A549 (cell line): ENCODE data around the gene ZNF32. TPM values are rescaled to one million over a fixed set of nuclear protein-coding genes. Genes with fewer than 3 reads are reported as not detected.

Source experiments
- ATAC-seq, 2 experiments: fragments of 200-7000 bp in 1 of 2; fragments of >200 bp in 1 of 2; cut with Nextera tagmentation in 1 of 2; cut with Tn5 transposase in 1 of 2; 3 replicates each; pipeline versions ENCODE4 v1.8.0 to v1.9.1; 2018 to 2020; ENCODE audit warnings: mild to moderate bottlenecking in 1 of 2, moderate library complexity in 1 of 2
- CTCF ChIA-PET: fragments of 300-600 bp; sonication (Branson Sonifier 250); formaldehyde crosslinking; extraction: SDS; loops from one replicate; lab custom pipeline; 2021; ENCODE audit warnings: antibody characterized with exemption, inconsistent platforms; lab: Yijun Ruan, JAX
- POLR2A ChIA-PET: fragments of 350-600 bp; formaldehyde crosslinking; extraction: SDS; loops from one replicate; lab custom pipeline; 2021; ENCODE audit warnings: antibody characterized with exemption, inconsistent platforms; lab: Yijun Ruan, JAX
- DNase-seq, 2 experiments: peaks; one replicate each; pipeline versions ENCODE4 v3.0.0 to v3.0.0-alpha.2; 2011 to 2016; ENCODE audit warnings: low read depth in 1 of 2, low spot score in 1 of 2
- FAIRE-seq: peaks from 2 replicates; lab custom pipeline; 2011; peaks lifted over from hg19 to GRCh38; lab: Jason Lieb, UNC
- H3K27ac ChIP-seq, 2 experiments: fragments of >200 bp; sonication (Bioruptor Twin); formaldehyde crosslinking; 3 replicates each; pipeline ENCODE4 v1.5.1; 2016 to 2017
- H3K4me1 ChIP-seq: fragments of >200 bp; sonication (Bioruptor Twin); formaldehyde crosslinking; 3 replicates; pipeline ENCODE4 v1.6.1; 2016
- H3K4me2 ChIP-seq: fragments of >200 bp; sonication (Bioruptor Twin); formaldehyde crosslinking; 3 replicates; pipeline ENCODE4 v1.6.1; 2016
- H3K4me3 ChIP-seq: fragments of >200 bp; sonication (Bioruptor Twin); formaldehyde crosslinking; 3 replicates; pipeline ENCODE4 v1.5.1; 2016
- H3K9me3 ChIP-seq: fragments of >200 bp; sonication (Bioruptor Twin); formaldehyde crosslinking; 3 replicates; pipeline ENCODE4 v1.6.1; 2016
- CEBPB ChIP-seq, 2 experiments: fragments of >200 bp in 1 of 2; sonication (Bioruptor Twin) in 1 of 2; formaldehyde crosslinking in 1 of 2; IDR thresholded peaks; 2 replicates each; pipeline ENCODE4 v1.6.1; 2012 to 2016
- ESRRA ChIP-seq: fragments of 150-350 bp; IDR thresholded peaks from 2 replicates; pipeline ENCODE4 v1.6.1; 2014; ENCODE audit warnings: mild to moderate bottlenecking, low read length, borderline replicate concordance
- FOXS1 ChIP-seq: fragments of 250-450 bp; sonication (Bioruptor Pico); IDR thresholded peaks from 2 replicates; pipeline ENCODE4 v1.5.0; 2020; ENCODE audit warnings: mild to moderate bottlenecking, moderate library complexity
- HDAC2 ChIP-seq: fragments of 200-600 bp; sonication (generic); IDR thresholded peaks from 2 replicates; pipeline ENCODE4 v1.6.1; 2016
- HEYL ChIP-seq: fragments of 250-450 bp; sonication (Bioruptor Pico); IDR thresholded peaks from 2 replicates; pipeline ENCODE4 v1.8.0; 2021; ENCODE audit warnings: mild to moderate bottlenecking, moderate library complexity
- HOXA7 ChIP-seq: fragments of 250-450 bp; sonication (Bioruptor Pico); IDR thresholded peaks from 2 replicates; pipeline ENCODE4 v1.5.0; 2020; ENCODE audit warnings: mild to moderate bottlenecking, moderate library complexity
- HOXB13 ChIP-seq: fragments of 250-450 bp; sonication (Bioruptor Pico); IDR thresholded peaks from 2 replicates; pipeline ENCODE4 v1.5.0; 2020; ENCODE audit warnings: low read depth, mild to moderate bottlenecking, moderate library complexity
- JUN ChIP-seq, 2 experiments: fragments of >200 bp; sonication (Bioruptor Twin); formaldehyde crosslinking; IDR thresholded peaks; 2 replicates in 1 of 2; 3 replicates in 1 of 2; pipeline ENCODE4 v1.6.1; 2016 to 2017
- JUNB ChIP-seq: fragments of >200 bp; sonication (Bioruptor Twin); formaldehyde crosslinking; IDR thresholded peaks from 2 replicates; pipeline ENCODE4 v1.6.1; 2016
- MAZ ChIP-seq: fragments of 150-350 bp; IDR thresholded peaks from 2 replicates; pipeline ENCODE4 v1.6.1; 2014; ENCODE audit warnings: antibody characterized with exemption, low read depth, low read length, borderline replicate concordance
- NR3C1 ChIP-seq: fragments of >200 bp; sonication (Bioruptor Twin); formaldehyde crosslinking; IDR thresholded peaks from 3 replicates; pipeline ENCODE4 v1.6.1; 2017
- PHF8 ChIP-seq: fragments of 200-600 bp; sonication (generic); IDR thresholded peaks from 2 replicates; pipeline ENCODE4 v1.6.1; 2016; ENCODE audit warnings: low read depth, mild to moderate bottlenecking, antibody characterized with exemption, moderate library complexity, borderline replicate concordance
- POLR2AphosphoS2 ChIP-seq: conservative IDR thresholded peaks from 2 replicates; pipeline ENCODE4 v1.6.1; 2012; ENCODE audit warnings: low read length, improper control_type of control experiment, inconsistent platforms
- RCOR1 ChIP-seq: fragments of 150-350 bp; IDR thresholded peaks from 2 replicates; pipeline ENCODE4 v1.6.1; 2014; ENCODE audit warnings: antibody characterized with exemption, low read length, low read depth
- RFX5 ChIP-seq: fragments of 450-650 bp; IDR thresholded peaks from 2 replicates; pipeline ENCODE4 v1.7.1; 2014; ENCODE audit warnings: antibody characterized with exemption, mild to moderate bottlenecking, moderate library complexity
- ZFP36 ChIP-seq: fragments of 450-650 bp; IDR thresholded peaks from 2 replicates; pipeline ENCODE4 v1.6.1; 2014; ENCODE audit warnings: borderline replicate concordance; ENCODE audit not compliant: partially characterized antibody
- ZNF302 ChIP-seq: fragments of 250-450 bp; sonication (Bioruptor Pico); IDR thresholded peaks from 2 replicates; pipeline ENCODE4 v1.9.0; 2021; ENCODE audit warnings: inconsistent platforms, mild to moderate bottlenecking, moderate library complexity
- ZSCAN20 ChIP-seq: fragments of 250-450 bp; sonication (Bioruptor Pico); IDR thresholded peaks from 2 replicates; pipeline ENCODE4 v1.8.0; 2022; ENCODE audit warnings: mild to moderate bottlenecking, moderate library complexity
- WGBS: methylation state at CpG from one replicate; pipeline ENCODE4 v1.1.6; 2017; ENCODE audit errors: missing lambda C conversion rate; 5-methylcytosine and 5-hydroxymethylcytosine counted together
- polyA plus RNA-seq, 4 experiments: library from polyadenylated mRNA; depleted of rRNA in 3 of 4; stranded (reverse); fragments of >200 nt; fragmentation: RNase III in 1 of 4; extraction: RNeasy Plus Mini Kit Qiagen cat#74134 plus additional on column Dnase treatment in 1 of 4; gene quantifications; 2 replicates in 3 of 4; 3 replicates in 1 of 4; pipeline ENCODE4 v1.2.3, GENCODE V29; 2011 to 2017
- TF ChIP-seq, protein P1 (sequence below): fragments of 150-350 bp; IDR thresholded peaks from 2 replicates; pipeline ENCODE4 v1.6.1; 2014; ENCODE audit warnings: low read depth, mild to moderate bottlenecking, low read length
- TF ChIP-seq, protein P2 (sequence below): fragments of 200-600 bp; sonication (generic); IDR thresholded peaks from 2 replicates; pipeline ENCODE4 v1.6.1; 2016; ENCODE audit warnings: antibody characterized with exemption, mild to moderate bottlenecking, moderate library complexity
- TF ChIP-seq, protein P3 (sequence below): fragments of >200 bp; sonication (Bioruptor Twin); formaldehyde crosslinking; IDR thresholded peaks from 3 replicates; pipeline ENCODE4 v1.6.1; 2016
- TF ChIP-seq, protein P4 (sequence below): IDR thresholded peaks from 2 replicates; pipeline ENCODE4 v1.6.1; 2012
- TF ChIP-seq, protein P5 (sequence below): fragments of 450-650 bp; IDR thresholded peaks from 2 replicates; pipeline ENCODE4 v1.6.1; 2014; ENCODE audit warnings: antibody characterized with exemption
- TF ChIP-seq, protein P6 (sequence below): IDR thresholded peaks from 2 replicates; pipeline ENCODE4 v1.6.1; 2012

The ZNF32 gene
- polyA plus RNA-seq, 2 of the 4 experiments (the other 2 are of a cell fraction): 21.4 to 38.2 TPM

DNA sequence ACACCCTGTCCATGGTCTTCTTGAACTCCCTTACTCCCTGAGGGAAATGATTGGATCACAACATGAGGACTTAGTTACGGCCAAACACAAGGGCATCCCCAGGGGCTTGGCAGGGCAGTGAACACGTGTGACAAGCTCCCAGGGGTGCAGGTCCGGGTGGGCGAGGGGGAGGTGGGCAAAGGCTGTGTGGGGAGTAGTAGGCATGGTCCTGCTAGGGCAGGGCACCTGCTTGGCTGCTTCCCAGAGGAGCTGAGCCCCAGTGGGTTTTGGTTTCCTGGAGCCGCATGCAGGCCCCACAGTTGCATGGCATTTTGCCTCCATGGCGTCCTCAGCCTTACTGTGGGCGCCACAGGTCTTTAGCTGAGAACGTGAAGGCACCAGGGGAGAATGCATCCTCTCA is 46.6 kb upstream of the ZNF32 start:
- Histone ChIP-seq H3K4me3 (no peak overlapping the region), H3K27ac (no peak overlapping the region), H3K9me3 (no peaks in the 10 kb centered on the region)
- DNase-seq (no peak), ATAC-seq (no peak)
- TF ChIP-seq, protein P1, sequence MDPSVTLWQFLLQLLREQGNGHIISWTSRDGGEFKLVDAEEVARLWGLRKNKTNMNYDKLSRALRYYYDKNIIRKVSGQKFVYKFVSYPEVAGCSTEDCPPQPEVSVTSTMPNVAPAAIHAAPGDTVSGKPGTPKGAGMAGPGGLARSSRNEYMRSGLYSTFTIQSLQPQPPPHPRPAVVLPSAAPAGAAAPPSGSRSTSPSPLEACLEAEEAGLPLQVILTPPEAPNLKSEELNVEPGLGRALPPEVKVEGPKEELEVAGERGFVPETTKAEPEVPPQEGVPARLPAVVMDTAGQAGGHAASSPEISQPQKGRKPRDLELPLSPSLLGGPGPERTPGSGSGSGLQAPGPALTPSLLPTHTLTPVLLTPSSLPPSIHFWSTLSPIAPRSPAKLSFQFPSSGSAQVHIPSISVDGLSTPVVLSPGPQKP: no peak
- TF ChIP-seq ESRRA (no peak), RFX5 (no peak), CEBPB (IDR thresholded peaks at IDR 0.05) (no peak), POLR2AphosphoS2 (no peak), ZFP36 (no peak), HOXA7 (CRISPR knock-in tag) (no peak), JUN (IDR thresholded peaks at IDR 0.05) (no peak), PHF8 (no peak), FOXS1 (CRISPR knock-in tag) (no peak), HDAC2 (no peak), NR3C1 (no peak)
- TF ChIP-seq, protein P2, sequence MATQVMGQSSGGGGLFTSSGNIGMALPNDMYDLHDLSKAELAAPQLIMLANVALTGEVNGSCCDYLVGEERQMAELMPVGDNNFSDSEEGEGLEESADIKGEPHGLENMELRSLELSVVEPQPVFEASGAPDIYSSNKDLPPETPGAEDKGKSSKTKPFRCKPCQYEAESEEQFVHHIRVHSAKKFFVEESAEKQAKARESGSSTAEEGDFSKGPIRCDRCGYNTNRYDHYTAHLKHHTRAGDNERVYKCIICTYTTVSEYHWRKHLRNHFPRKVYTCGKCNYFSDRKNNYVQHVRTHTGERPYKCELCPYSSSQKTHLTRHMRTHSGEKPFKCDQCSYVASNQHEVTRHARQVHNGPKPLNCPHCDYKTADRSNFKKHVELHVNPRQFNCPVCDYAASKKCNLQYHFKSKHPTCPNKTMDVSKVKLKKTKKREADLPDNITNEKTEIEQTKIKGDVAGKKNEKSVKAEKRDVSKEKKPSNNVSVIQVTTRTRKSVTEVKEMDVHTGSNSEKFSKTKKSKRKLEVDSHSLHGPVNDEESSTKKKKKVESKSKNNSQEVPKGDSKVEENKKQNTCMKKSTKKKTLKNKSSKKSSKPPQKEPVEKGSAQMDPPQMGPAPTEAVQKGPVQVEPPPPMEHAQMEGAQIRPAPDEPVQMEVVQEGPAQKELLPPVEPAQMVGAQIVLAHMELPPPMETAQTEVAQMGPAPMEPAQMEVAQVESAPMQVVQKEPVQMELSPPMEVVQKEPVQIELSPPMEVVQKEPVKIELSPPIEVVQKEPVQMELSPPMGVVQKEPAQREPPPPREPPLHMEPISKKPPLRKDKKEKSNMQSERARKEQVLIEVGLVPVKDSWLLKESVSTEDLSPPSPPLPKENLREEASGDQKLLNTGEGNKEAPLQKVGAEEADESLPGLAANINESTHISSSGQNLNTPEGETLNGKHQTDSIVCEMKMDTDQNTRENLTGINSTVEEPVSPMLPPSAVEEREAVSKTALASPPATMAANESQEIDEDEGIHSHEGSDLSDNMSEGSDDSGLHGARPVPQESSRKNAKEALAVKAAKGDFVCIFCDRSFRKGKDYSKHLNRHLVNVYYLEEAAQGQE: no peak
- TF ChIP-seq, protein P3, sequence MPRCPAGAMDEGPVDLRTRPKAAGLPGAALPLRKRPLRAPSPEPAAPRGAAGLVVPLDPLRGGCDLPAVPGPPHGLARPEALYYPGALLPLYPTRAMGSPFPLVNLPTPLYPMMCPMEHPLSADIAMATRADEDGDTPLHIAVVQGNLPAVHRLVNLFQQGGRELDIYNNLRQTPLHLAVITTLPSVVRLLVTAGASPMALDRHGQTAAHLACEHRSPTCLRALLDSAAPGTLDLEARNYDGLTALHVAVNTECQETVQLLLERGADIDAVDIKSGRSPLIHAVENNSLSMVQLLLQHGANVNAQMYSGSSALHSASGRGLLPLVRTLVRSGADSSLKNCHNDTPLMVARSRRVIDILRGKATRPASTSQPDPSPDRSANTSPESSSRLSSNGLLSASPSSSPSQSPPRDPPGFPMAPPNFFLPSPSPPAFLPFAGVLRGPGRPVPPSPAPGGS: no peak
- TF ChIP-seq, protein P4, sequence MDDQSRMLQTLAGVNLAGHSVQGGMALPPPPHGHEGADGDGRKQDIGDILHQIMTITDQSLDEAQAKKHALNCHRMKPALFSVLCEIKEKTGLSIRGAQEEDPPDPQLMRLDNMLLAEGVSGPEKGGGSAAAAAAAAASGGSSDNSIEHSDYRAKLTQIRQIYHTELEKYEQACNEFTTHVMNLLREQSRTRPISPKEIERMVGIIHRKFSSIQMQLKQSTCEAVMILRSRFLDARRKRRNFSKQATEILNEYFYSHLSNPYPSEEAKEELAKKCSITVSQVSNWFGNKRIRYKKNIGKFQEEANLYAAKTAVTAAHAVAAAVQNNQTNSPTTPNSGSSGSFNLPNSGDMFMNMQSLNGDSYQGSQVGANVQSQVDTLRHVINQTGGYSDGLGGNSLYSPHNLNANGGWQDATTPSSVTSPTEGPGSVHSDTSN: no peak
- TF ChIP-seq, protein P5, sequence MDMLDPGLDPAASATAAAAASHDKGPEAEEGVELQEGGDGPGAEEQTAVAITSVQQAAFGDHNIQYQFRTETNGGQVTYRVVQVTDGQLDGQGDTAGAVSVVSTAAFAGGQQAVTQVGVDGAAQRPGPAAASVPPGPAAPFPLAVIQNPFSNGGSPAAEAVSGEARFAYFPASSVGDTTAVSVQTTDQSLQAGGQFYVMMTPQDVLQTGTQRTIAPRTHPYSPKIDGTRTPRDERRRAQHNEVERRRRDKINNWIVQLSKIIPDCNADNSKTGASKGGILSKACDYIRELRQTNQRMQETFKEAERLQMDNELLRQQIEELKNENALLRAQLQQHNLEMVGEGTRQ: no peak
- TF ChIP-seq, protein P6, sequence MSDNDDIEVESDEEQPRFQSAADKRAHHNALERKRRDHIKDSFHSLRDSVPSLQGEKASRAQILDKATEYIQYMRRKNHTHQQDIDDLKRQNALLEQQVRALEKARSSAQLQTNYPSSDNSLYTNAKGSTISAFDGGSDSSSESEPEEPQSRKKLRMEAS: no peak
- TF ChIP-seq, all 56 proteins: peak for 0
- CTCF ChIA-PET: no interaction called here
- Histone ChIP-seq H3K4me1 (no peaks in the 10 kb centered on the region), H3K4me2 (no peak overlapping the region)
- POLR2A ChIA-PET: no interaction called here
- FAIRE-seq: no peak
- 26% methylated on average over 8 of the region's 8 CpGs for WGBS

DNA sequence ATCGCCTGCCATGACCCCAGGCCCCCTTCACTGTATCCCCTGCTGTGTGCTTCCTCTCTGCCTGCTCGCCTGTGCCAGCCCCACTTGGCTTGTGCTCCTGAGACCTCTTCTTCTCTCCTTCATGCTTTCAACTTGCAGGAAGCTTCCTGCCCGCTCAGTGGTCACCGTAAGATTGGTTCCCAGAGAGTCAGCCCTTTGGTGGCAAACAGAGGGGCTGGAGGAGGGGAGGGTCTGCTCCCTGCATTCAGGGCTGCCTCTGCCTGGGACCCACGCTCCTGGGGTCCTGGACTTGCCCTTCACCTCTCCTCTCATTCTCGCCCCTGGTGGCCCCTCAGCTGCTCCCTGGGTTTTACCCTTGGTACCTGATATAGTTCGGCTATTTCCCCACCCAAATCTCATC is 45.8 kb upstream of the ZNF32 start:
- 10% methylated on average over 7 of the region's 7 CpGs for WGBS
- Histone ChIP-seq H3K4me3 (no peak overlapping the region), H3K9me3 (no peaks in the 10 kb centered on the region), H3K4me1 (no peaks in the 10 kb centered on the region), H3K4me2 (no peak overlapping the region), H3K27ac (no peak overlapping the region)
- no peak for ATAC-seq
- ChIA-PET POLR2A (no interaction called here), CTCF (no interaction called here)
- FAIRE-seq: no peak
- DNase-seq: no peak
- no peak for TF ChIP-seq RCOR1
- TF ChIP-seq HOXB13 (CRISPR knock-in tag): no peak
- no peak for TF ChIP-seq CEBPB (IDR thresholded peaks at IDR 0.05)
- no peak for TF ChIP-seq POLR2AphosphoS2
- no peak for TF ChIP-seq MAZ
- TF ChIP-seq ZNF302 (CRISPR knock-in tag): no peak
- no peak for TF ChIP-seq ZSCAN20 (CRISPR knock-in tag)
- no peak for TF ChIP-seq JUNB
- TF ChIP-seq HEYL (CRISPR knock-in tag): no peak
